H9 (cell line): ENCODE results near the gene OR5F1. TPM values are rescaled to one million over a fixed set of nuclear protein-coding genes. Genes with fewer than 3 reads are reported as not detected.

Experiments
- DNase-seq: peaks from one replicate; pipeline ENCODE4 v3.0.0-alpha.2; 2017
- H2AFZ ChIP-seq: one replicate; pipeline ENCODE4 v1.6.1; 2013; ENCODE audit warnings: mild to moderate bottlenecking, low read length, control low read depth, moderate library complexity
- H2AK5ac ChIP-seq: 2 replicates; pipeline ENCODE4 v1.6.1; 2013; ENCODE audit warnings: low read length, control low read depth, mixed read lengths; ENCODE audit not compliant: insufficient read length
- H2BK120ac ChIP-seq: one replicate; pipeline ENCODE4 v1.6.1; 2013; ENCODE audit warnings: low read depth, mild to moderate bottlenecking, low read length, control low read depth, inconsistent platforms; ENCODE audit not compliant: poor library complexity, severe bottlenecking
- H2BK12ac ChIP-seq: 2 replicates; pipeline ENCODE4 v1.6.1; 2013; ENCODE audit warnings: low read length, control low read depth, mixed read lengths, low read depth; ENCODE audit not compliant: insufficient read length
- H2BK15ac ChIP-seq: 2 replicates; pipeline ENCODE4 v1.6.1; 2013; ENCODE audit warnings: low read depth, low read length, control low read depth
- H2BK20ac ChIP-seq: one replicate; pipeline ENCODE4 v1.6.1; 2013; ENCODE audit warnings: low read depth, mild to moderate bottlenecking, low read length, control low read depth, inconsistent platforms; ENCODE audit not compliant: poor library complexity, severe bottlenecking
- H2BK5ac ChIP-seq: 2 replicates; pipeline ENCODE4 v1.6.1; 2013; ENCODE audit warnings: low read length, control low read depth, mixed read lengths; ENCODE audit not compliant: insufficient read length
- H3K14ac ChIP-seq: 2 replicates; pipeline ENCODE4 v1.6.1; 2013; ENCODE audit warnings: low read length, control low read depth; ENCODE audit not compliant: insufficient read depth
- H3K18ac ChIP-seq: 2 replicates; pipeline ENCODE4 v1.6.1; 2013; ENCODE audit warnings: low read depth, mild to moderate bottlenecking, mixed read lengths, low read length, control low read depth; ENCODE audit not compliant: insufficient read length
- H3K23ac ChIP-seq: 2 replicates; pipeline ENCODE4 v1.6.1; 2013; ENCODE audit warnings: low read length, control low read depth, mixed read lengths, low read depth; ENCODE audit not compliant: insufficient read length
- H3K23me2 ChIP-seq: 2 replicates; pipeline ENCODE4 v1.6.1; 2013; ENCODE audit warnings: low read depth, mild to moderate bottlenecking, mixed read lengths, low read length, control low read depth; ENCODE audit not compliant: insufficient read length, poor library complexity, severe bottlenecking
- H3K27ac ChIP-seq: 2 replicates; pipeline ENCODE4 v1.5.1; 2013; ENCODE audit warnings: low read length, control low read depth, mixed read lengths, low read depth; ENCODE audit not compliant: insufficient read length
- H3K27me3 ChIP-seq: 2 replicates; pipeline ENCODE4 v1.6.1; 2013; ENCODE audit warnings: low read length, control low read depth, inconsistent platforms; ENCODE audit not compliant: insufficient read depth
- H3K4ac ChIP-seq: 2 replicates; pipeline ENCODE4 v1.6.1; 2013; ENCODE audit warnings: low read depth, mild to moderate bottlenecking, control low read depth, inconsistent platforms, low read length, moderate library complexity
- H3K4me1 ChIP-seq: 2 replicates; pipeline ENCODE4 v1.6.1; 2013; ENCODE audit warnings: low read length, control low read depth, inconsistent platforms; ENCODE audit not compliant: insufficient read depth
- H3K4me2 ChIP-seq: 2 replicates; pipeline ENCODE4 v1.6.1; 2013; ENCODE audit warnings: low read length, control low read depth, mixed read lengths; ENCODE audit not compliant: insufficient read length, insufficient read depth
- H3K56ac ChIP-seq: 2 replicates; pipeline ENCODE4 v1.6.1; 2013; ENCODE audit warnings: low read depth, mild to moderate bottlenecking, mixed read lengths, low read length, control low read depth; ENCODE audit not compliant: insufficient read length
- H3K79me1 ChIP-seq: 2 replicates; pipeline ENCODE4 v1.6.1; 2013; ENCODE audit warnings: low read depth, mild to moderate bottlenecking, moderate library complexity, low read length, control low read depth, inconsistent platforms; ENCODE audit not compliant: insufficient read depth, poor library complexity, severe bottlenecking
- H3K79me2 ChIP-seq: 2 replicates; pipeline ENCODE4 v1.6.1; 2013; ENCODE audit warnings: low read length, control low read depth, inconsistent platforms; ENCODE audit not compliant: insufficient read depth
- H3K9ac ChIP-seq: 2 replicates; pipeline ENCODE4 v1.6.1; 2013; ENCODE audit warnings: low read length, control low read depth, mixed read lengths; ENCODE audit not compliant: insufficient read length; ENCODE audit errors: extremely low read depth
- H3K9me3 ChIP-seq: one replicate; pipeline ENCODE4 v1.6.1; 2013; ENCODE audit warnings: low read depth, low read length, inconsistent platforms; ENCODE audit not compliant: control insufficient read depth
- H3T11ph ChIP-seq: one replicate; pipeline ENCODE4 v1.6.1; 2013; ENCODE audit warnings: mild to moderate bottlenecking, low read length, control low read depth, inconsistent platforms
- H4K20me1 ChIP-seq: one replicate; pipeline ENCODE4 v1.6.1; 2013; ENCODE audit not compliant: control insufficient read depth, insufficient read length, insufficient read depth
- H4K5ac ChIP-seq: 2 replicates; pipeline ENCODE4 v1.6.1; 2013; ENCODE audit warnings: low read depth, mild to moderate bottlenecking, mixed read lengths, low read length, control low read depth; ENCODE audit not compliant: insufficient read length
- H4K8ac ChIP-seq: replicated peaks from 2 replicates; pipeline ENCODE4 v1.6.1; 2013; ENCODE audit warnings: low read length, control low read depth, mixed read lengths, low read depth; ENCODE audit not compliant: insufficient read length
- H4K91ac ChIP-seq: 2 replicates; pipeline ENCODE4 v1.6.1; 2013; ENCODE audit warnings: low read depth, mild to moderate bottlenecking, moderate library complexity, mixed read lengths, low read length, control low read depth; ENCODE audit not compliant: insufficient read length
- H3K27ac Mint-ChIP-seq, 3 experiments: 2 replicates in 2 of 3; 3 replicates in 1 of 3; pipeline ENCODE4 v1.8.0; 2020 to 2021; ENCODE audit warnings: mixed read lengths in 3 of 3, mild to moderate bottlenecking in 1 of 3, moderate library complexity in 1 of 3
- H3K27me3 Mint-ChIP-seq: 2 replicates; pipeline ENCODE4 v1.8.0; 2021; ENCODE audit warnings: low read depth, mild to moderate bottlenecking, moderate library complexity, mixed read lengths
- H3K36me3 Mint-ChIP-seq, 3 experiments: 2 replicates in 2 of 3; 3 replicates in 1 of 3; pipeline ENCODE4 v1.8.0; 2020 to 2021; ENCODE audit warnings: low read depth in 3 of 3, mixed read lengths in 3 of 3; ENCODE audit not compliant: insufficient read depth in 1 of 3
- H3K4me1 Mint-ChIP-seq, 2 experiments: 2 replicates each; pipeline ENCODE4 v1.8.0; 2020; ENCODE audit warnings: mixed read lengths in 2 of 2
- H3K4me3 Mint-ChIP-seq, 2 experiments: 2 replicates in 1 of 2; 3 replicates in 1 of 2; pipeline ENCODE4 v1.8.0; 2020 to 2021; ENCODE audit warnings: mild to moderate bottlenecking in 2 of 2, mixed read lengths in 2 of 2, moderate library complexity in 1 of 2
- H3K9me3 Mint-ChIP-seq, 2 experiments: 2 replicates in 1 of 2; 3 replicates in 1 of 2; pipeline ENCODE4 v1.8.0; 2020; ENCODE audit warnings: mild to moderate bottlenecking in 2 of 2, mixed read lengths in 2 of 2, moderate library complexity in 1 of 2
- CTCF ChIP-seq: fragments of 200-600 bp; sonication (generic); conservative IDR thresholded peaks from 3 replicates; pipeline ENCODE4 v1.8.0; 2021; ENCODE audit warnings: antibody characterized with exemption, mild to moderate bottlenecking
- WGBS: extraction: QIAGEN DNeasy Blood & Tissue Kit; methylation state at CpG from one replicate; pipeline ENCODE4 v1.1.7; 2013; ENCODE audit warnings: missing lambda C conversion rate, low lambda C conversion rate, mixed read lengths; ENCODE audit not compliant: insufficient read length; ENCODE audit errors: extremely low coverage; 5-methylcytosine and 5-hydroxymethylcytosine counted together
- total RNA-seq: library from RNA; stranded (reverse); gene quantifications from 2 replicates; pipeline ENCODE4 v1.2.1, GENCODE V29; 2021

OR5F1 gene
- total RNA-seq, 1 experiment from 2014 or later = not detected

- no peak overlapping the region for H2BK20ac ChIP-seq
- H3K18ac ChIP-seq = no peak overlapping the region
- H2AFZ ChIP-seq = no peak overlapping the region
- H3K14ac ChIP-seq = no peak overlapping the region
- H2BK15ac ChIP-seq = no peak overlapping the region
- H4K8ac ChIP-seq = no peak overlapping the region
- H3K9me3 ChIP-seq = peaks cover 15% of the 10 kb centered on the region
- H3K4me3 Mint-ChIP-seq = no peak overlapping the region
- no peak overlapping the region for H3K4ac ChIP-seq
- peak; percentile 34 for DNase-seq
- no peak overlapping the region; a peak in 1 of 7 replicates for H3K27ac Mint-ChIP-seq
- H2BK120ac ChIP-seq = no peak overlapping the region
- WGBS = no CpG with 5 or more reads among the region's 4 CpGs
- H3K27me3 ChIP-seq = no peaks in the 10 kb centered on the region
- no peak overlapping the region for H3K4me2 ChIP-seq
- peak; percentile 45; the same call in 2 of the 3 replicates for TF ChIP-seq CTCF
- peaks cover 6% of the 10 kb centered on the region in 2 experiments; a peak in 3 of 4 replicates for H3K4me1 Mint-ChIP-seq
- H4K20me1 ChIP-seq = no peaks in the 10 kb centered on the region
- H2AK5ac ChIP-seq = no peak overlapping the region
- H3T11ph ChIP-seq = no peak overlapping the region
- H3K27me3 Mint-ChIP-seq = no peaks in the 10 kb centered on the region
- H3K23ac ChIP-seq = no peak overlapping the region
- no peak overlapping the region for H2BK5ac ChIP-seq
- H3K27ac ChIP-seq = no peak overlapping the region
- H4K91ac ChIP-seq = no peak overlapping the region
- peaks cover 0 to 1% (median 0%) of the 10 kb centered on the region in 3 experiments; a peak in 3 of 7 replicates for H3K36me3 Mint-ChIP-seq
- peaks cover 6 to 24% of the 10 kb centered on the region in 2 experiments; a peak in 4 of 5 replicates for H3K9me3 Mint-ChIP-seq
- H3K4me1 ChIP-seq = peaks cover 5% of the 10 kb centered on the region; the same call in 1 of the 2 replicates
- no peaks in the 10 kb centered on the region for H3K79me2 ChIP-seq
- no peaks in the 10 kb centered on the region for H3K23me2 ChIP-seq
- H2BK12ac ChIP-seq = no peak overlapping the region
- H3K56ac ChIP-seq = no peak overlapping the region
- H4K5ac ChIP-seq = no peak overlapping the region
- H3K79me1 ChIP-seq = no peaks in the 10 kb centered on the region
- H3K9ac ChIP-seq = no peak overlapping the region
Measured at GRCh38 chr11:55949330-55949729, 45.1 kb downstream of the OR5F1 start.

Other genes with a start within 250 kb of the OR5F1 start
- not detected in 2 replicates for gene OR5D13, start 221.2 kb downstream of the OR5F1 start, total RNA-seq
- not detected in 2 replicates for gene OR5D14, start 199.1 kb downstream of the OR5F1 start, total RNA-seq
- not detected in 2 replicates for gene OR5L1, start 183.3 kb downstream of the OR5F1 start, total RNA-seq
- gene OR5D18, start 175.0 kb downstream of the OR5F1 start, total RNA-seq = not detected in 2 replicates
- gene OR5L2, start 167.4 kb downstream of the OR5F1 start, total RNA-seq = not detected in 2 replicates
- not detected in 2 replicates for gene OR5D16, start 155.9 kb downstream of the OR5F1 start, total RNA-seq
- gene TRIM51, start 111.3 kb downstream of the OR5F1 start, total RNA-seq = not detected in 2 replicates
- not detected in 2 replicates for gene OR5W2, start 80.0 kb downstream of the OR5F1 start, total RNA-seq
- gene OR5I1, start 58.2 kb downstream of the OR5F1 start, total RNA-seq = not detected in 2 replicates
- gene OR10AG1, start 24.7 kb downstream of the OR5F1 start, total RNA-seq = not detected in 2 replicates
- gene OR5AS1, start 33.0 kb upstream of the OR5F1 start, total RNA-seq = not detected in 2 replicates
- gene OR8I2, start 98.7 kb upstream of the OR5F1 start, total RNA-seq = not detected in 2 replicates
- gene OR8H2, start 109.1 kb upstream of the OR5F1 start, total RNA-seq = not detected in 2 replicates
- not detected in 2 replicates for gene OR8H3, start 127.7 kb upstream of the OR5F1 start, total RNA-seq
- not detected in 2 replicates for gene OR8J3, start 145.6 kb upstream of the OR5F1 start, total RNA-seq
- gene OR8K5, start 165.7 kb upstream of the OR5F1 start, total RNA-seq = not detected in 2 replicates
- gene OR5J2, start 182.0 kb upstream of the OR5F1 start, total RNA-seq = not detected in 2 replicates
- not detected in 2 replicates for gene OR5T2, start 239.6 kb upstream of the OR5F1 start, total RNA-seq